GM23338 (cell line): ENCODE results near the gene RXFP2.

Source experiments
- CREB1 ChIP-seq: fragments of 250-450 bp; sonication (Bioruptor Pico); IDR thresholded peaks from 2 replicates; pipeline ENCODE4 v1.5.0; 2020; ENCODE audit warnings: low read depth, mild to moderate bottlenecking, moderate library complexity
- CTCF ChIP-seq, 2 experiments: fragments of 200-600 bp in 1 of 2; sonication (generic) in 1 of 2; conservative IDR thresholded peaks; 2 replicates each; pipeline versions ENCODE4 v1.5.1 to v1.6.1; 2016 to 2017; ENCODE audit warnings: antibody characterized with exemption in 2 of 2, low read depth in 2 of 2, mild to moderate bottlenecking in 2 of 2, moderate library complexity in 1 of 2
- EZH2 ChIP-seq: fragments of 200-600 bp; sonication (generic); IDR thresholded peaks from one replicate; pipeline ENCODE4 v1.8.0; 2017; ENCODE audit warnings: antibody characterized with exemption, mild to moderate bottlenecking, low read depth; ENCODE audit not compliant: unreplicated experiment
- EZH2phosphoT487 ChIP-seq: fragments of 200-600 bp; sonication (generic); IDR thresholded peaks from one replicate; pipeline ENCODE4 v1.8.1; 2018; ENCODE audit warnings: antibody characterized with exemption; ENCODE audit not compliant: unreplicated experiment
- JUNB ChIP-seq: IDR thresholded peaks from one replicate; pipeline ENCODE4 v1.6.1; 2016; ENCODE audit warnings: antibody characterized with exemption; ENCODE audit not compliant: unreplicated experiment
- POLR2AphosphoS5 ChIP-seq: IDR thresholded peaks from 2 replicates; pipeline ENCODE4 v1.6.1; 2016; ENCODE audit warnings: antibody characterized with exemption, low read depth
- REST ChIP-seq: IDR thresholded peaks from one replicate; pipeline ENCODE4 v1.6.1; 2018; ENCODE audit warnings: antibody characterized with exemption; ENCODE audit not compliant: unreplicated experiment
- ZNF114 ChIP-seq: fragments of 250-450 bp; sonication (Bioruptor Pico); IDR thresholded peaks from 2 replicates; pipeline ENCODE4 v1.5.0; 2020; ENCODE audit warnings: mild to moderate bottlenecking, moderate library complexity

DNA sequence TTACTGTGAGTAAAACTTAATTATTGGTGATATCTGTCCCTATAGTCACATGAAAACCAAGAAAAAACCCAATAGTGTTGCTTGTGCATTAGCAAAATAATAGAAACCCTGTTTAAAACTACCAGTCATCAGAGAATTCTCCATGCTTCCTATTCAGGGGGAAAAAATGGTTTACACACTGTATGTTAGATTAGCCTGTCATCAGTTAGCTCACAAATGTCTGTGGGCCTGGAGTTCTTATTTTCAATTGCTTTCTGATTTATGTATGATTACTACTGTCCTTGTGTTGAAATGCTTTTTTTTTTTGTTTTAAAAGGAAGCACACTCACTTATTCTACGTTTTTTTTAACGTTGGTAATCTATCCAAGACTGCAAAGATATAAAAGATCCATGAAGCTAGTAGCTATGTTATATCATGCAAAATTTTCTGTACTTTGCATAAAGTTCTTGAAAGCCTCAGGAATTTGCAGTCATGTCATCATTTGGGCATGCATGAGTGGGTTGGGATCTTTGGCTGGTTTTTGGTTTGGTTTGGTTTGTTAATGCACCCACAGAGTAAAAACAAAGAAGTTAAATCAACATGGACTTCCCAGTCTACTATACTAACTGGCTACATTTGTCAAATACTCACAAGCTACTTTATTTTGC is 25.9 kb downstream of the RXFP2 start:
- no peak for TF ChIP-seq EZH2
- TF ChIP-seq EZH2phosphoT487 = no peak
- no peak for TF ChIP-seq CTCF (conservative IDR thresholded peaks at IDR 0.05; ENCODE audit: low read depth in 2 of 2)
- no peak for TF ChIP-seq JUNB
- TF ChIP-seq REST = no peak
- TF ChIP-seq ZNF114 (CRISPR knock-in tag) = no peak
- TF ChIP-seq POLR2AphosphoS5 = no peak
- TF ChIP-seq CREB1 (CRISPR knock-in tag) = no peak
